H1 (cell line): ENCODE results near the gene COMMD8. TPM values are rescaled to one million over a fixed set of nuclear protein-coding genes. Genes with fewer than 3 reads are reported as not detected.

Source experiments
- CTCF ChIA-PET: fragments of 300-600 bp; sonication (Branson Sonifier 250); formaldehyde crosslinking; loops from one replicate; lab custom pipeline; 2021; ENCODE audit not compliant: partially characterized antibody; lab: Charles Lee
- POLR2A ChIA-PET: fragments of 300-600 bp; sonication (Branson Sonifier 250); formaldehyde crosslinking; loops from one replicate; lab custom pipeline; 2021; ENCODE audit warnings: inconsistent platforms; ENCODE audit not compliant: partially characterized antibody; lab: Charles Lee
- DNase-seq, 2 experiments: peaks; one replicate each; pipeline versions ENCODE4 v3.0.0 to v3.0.0-alpha.2; 2010 to 2022; ENCODE audit warnings: low spot score in 2 of 2, low read depth in 1 of 2, mixed read lengths in 1 of 2
- FAIRE-seq: peaks from 2 replicates; lab custom pipeline; 2011; peaks lifted over from hg19 to GRCh38; lab: Jason Lieb, UNC
- H2AFZ ChIP-seq: 2 replicates; pipeline ENCODE4 v1.8.1; 2012; ENCODE audit warnings: low read length, inconsistent platforms
- H2AK5ac ChIP-seq: 2 replicates; pipeline ENCODE4 v1.6.1; 2013; ENCODE audit warnings: low read depth, low read length
- H2BK120ac ChIP-seq: replicated peaks from 2 replicates; pipeline ENCODE3; 2013; ENCODE audit warnings: low read depth, low read length, inconsistent platforms
- H2BK12ac ChIP-seq: 2 replicates; pipeline ENCODE4 v1.6.1; 2013; ENCODE audit warnings: low read depth, low read length
- H2BK15ac ChIP-seq: 2 replicates; pipeline ENCODE4 v1.6.1; 2013; ENCODE audit warnings: low read length
- H2BK20ac ChIP-seq: 2 replicates; pipeline ENCODE4 v1.6.1; 2013; ENCODE audit warnings: low read length
- H2BK5ac ChIP-seq: 2 replicates; pipeline ENCODE4 v1.6.1; 2013; ENCODE audit warnings: low read depth, low read length
- H3K14ac ChIP-seq: 2 replicates; pipeline ENCODE4 v1.6.1; 2013; ENCODE audit warnings: inconsistent platforms; ENCODE audit not compliant: insufficient read length
- H3K18ac ChIP-seq: 2 replicates; pipeline ENCODE4 v1.6.1; 2013; ENCODE audit warnings: low read length; ENCODE audit errors: extremely low read depth
- H3K23ac ChIP-seq: 2 replicates; pipeline ENCODE4 v1.6.1; 2013; ENCODE audit warnings: inconsistent platforms; ENCODE audit not compliant: insufficient read length
- H3K23me2 ChIP-seq: 2 replicates; pipeline ENCODE4 v1.6.1; 2013; ENCODE audit warnings: low read depth, low read length
- H3K27ac ChIP-seq: 2 replicates; pipeline ENCODE4 v1.6.1; 2011; ENCODE audit warnings: low read depth, low read length, inconsistent platforms
- H3K27me3 ChIP-seq, 4 experiments: replicated peaks in 1 of 4; 1 replicate in 1 of 4; 2 replicates in 3 of 4; pipeline versions ENCODE4 v1.6.1 to v1.8.1; 2011 to 2013; ENCODE audit warnings: low read length in 3 of 4, mild to moderate bottlenecking in 3 of 4, inconsistent platforms in 2 of 4, mixed read lengths in 2 of 4, moderate library complexity in 1 of 4; ENCODE audit not compliant: control insufficient read depth in 3 of 4, insufficient read depth in 3 of 4; ENCODE audit errors: extremely low read depth in 1 of 4
- H3K36me3 ChIP-seq, 4 experiments: 2 replicates each; pipeline versions ENCODE4 v1.6.1 to v1.8.1; 2011 to 2013; ENCODE audit warnings: mild to moderate bottlenecking in 4 of 4, low read length in 3 of 4, moderate library complexity in 2 of 4, control low read depth in 1 of 4, inconsistent platforms in 1 of 4; ENCODE audit not compliant: insufficient read depth in 4 of 4, control insufficient read depth in 2 of 4
- H3K4ac ChIP-seq: replicated peaks from 2 replicates; pipeline ENCODE3; 2013; ENCODE audit warnings: low read length, low read depth, mixed read lengths, inconsistent platforms; ENCODE audit not compliant: insufficient read length
- H3K4me1 ChIP-seq, 4 experiments: replicated peaks in 1 of 4; 1 replicate in 1 of 4; 2 replicates in 3 of 4; pipeline versions ENCODE4 v1.6.1 to v1.8.1; 2011 to 2013; ENCODE audit warnings: low read length in 3 of 4, inconsistent platforms in 2 of 4, mixed read lengths in 1 of 4; ENCODE audit not compliant: insufficient read depth in 4 of 4, control insufficient read depth in 3 of 4
- H3K4me2 ChIP-seq, 2 experiments: 2 replicates each; pipeline versions ENCODE4 v1.6.1 to v1.8.1; 2011 to 2013; ENCODE audit warnings: low read depth in 2 of 2, low read length in 2 of 2, control low read depth in 1 of 2, inconsistent platforms in 1 of 2, mild to moderate bottlenecking in 1 of 2; ENCODE audit not compliant: insufficient read depth in 1 of 2
- H3K4me3 ChIP-seq, 4 experiments: fragments of 200-600, 300-600 bp in 1 of 4; sonication (generic), shearing (Covaris generic), sonication (Bioruptor Twin) in 1 of 4; 2 replicates each; pipeline versions ENCODE4 v1.5.1 to v1.8.1; 2011 to 2016; ENCODE audit warnings: low read length in 4 of 4, low read depth in 3 of 4, control low read depth in 2 of 4, inconsistent platforms in 2 of 4, mild to moderate bottlenecking in 2 of 4, mixed read lengths in 1 of 4, moderate library complexity in 1 of 4; ENCODE audit not compliant: insufficient read depth in 2 of 4; ENCODE audit errors: extremely low read depth in 1 of 4
- H3K56ac ChIP-seq: replicated peaks from 2 replicates; pipeline ENCODE3; 2013; ENCODE audit warnings: low read depth, mild to moderate bottlenecking, mixed read lengths, low read length, inconsistent platforms; ENCODE audit not compliant: insufficient read length
- H3K79me1 ChIP-seq: 2 replicates; pipeline ENCODE4 v1.6.1; 2013; ENCODE audit warnings: low read depth, low read length, control low read depth
- H3K79me2 ChIP-seq, 2 experiments: 2 replicates each; pipeline versions ENCODE4 v1.6.1 to v1.8.1; 2012 to 2013; ENCODE audit warnings: low read length in 2 of 2, mild to moderate bottlenecking in 2 of 2, inconsistent platforms in 1 of 2; ENCODE audit not compliant: insufficient read depth in 2 of 2, control insufficient read depth in 1 of 2
- H3K9ac ChIP-seq, 4 experiments: replicated peaks in 1 of 4; 1 replicate in 1 of 4; 2 replicates in 3 of 4; pipeline versions ENCODE4 v1.6.1 to v1.8.1; 2011 to 2013; ENCODE audit warnings: low read depth in 3 of 4, low read length in 3 of 4, control low read depth in 2 of 4, mild to moderate bottlenecking in 2 of 4, moderate library complexity in 2 of 4, inconsistent platforms in 1 of 4; ENCODE audit errors: extremely low read depth in 1 of 4
- H3K9me3 ChIP-seq, 2 experiments: 2 replicates each; pipeline versions ENCODE4 v1.6.1 to v1.8.1; 2012 to 2013; ENCODE audit warnings: mild to moderate bottlenecking in 2 of 2, moderate library complexity in 2 of 2, control low read depth in 1 of 2, inconsistent platforms in 1 of 2, low read depth in 1 of 2, low read length in 1 of 2, mixed read lengths in 1 of 2; ENCODE audit not compliant: insufficient read depth in 2 of 2
- H4K20me1 ChIP-seq, 2 experiments: replicated peaks in 1 of 2; 2 replicates each; pipeline versions ENCODE3 to v1.8.1; 2011 to 2013; ENCODE audit warnings: inconsistent platforms in 2 of 2, low read length in 2 of 2, mild to moderate bottlenecking in 1 of 2; ENCODE audit not compliant: insufficient read depth in 2 of 2, control insufficient read depth in 1 of 2
- H4K5ac ChIP-seq: 2 replicates; pipeline ENCODE4 v1.6.1; 2013; ENCODE audit warnings: low read length, low read depth, mixed read lengths, inconsistent platforms; ENCODE audit not compliant: insufficient read length
- H4K8ac ChIP-seq: 2 replicates; pipeline ENCODE4 v1.8.0; 2013; ENCODE audit warnings: mild to moderate bottlenecking, moderate library complexity, low read length, inconsistent platforms; ENCODE audit not compliant: insufficient read depth; ENCODE audit errors: extremely low read depth
- H4K91ac ChIP-seq: replicated peaks from 2 replicates; pipeline ENCODE3; 2013; ENCODE audit warnings: low read length, mixed read lengths, inconsistent platforms; ENCODE audit not compliant: insufficient read length
- BRCA1 ChIP-seq: IDR thresholded peaks from 2 replicates; pipeline ENCODE4 v1.6.1; 2012; ENCODE audit warnings: low read depth, low read length, improper control_type of control experiment
- CBX8 ChIP-seq: fragments of 300-800, 300-1000 bp; sonication (generic); IDR thresholded peaks from 2 replicates; pipeline ENCODE4 v1.7.1; 2016; ENCODE audit warnings: low read depth, low read length, borderline replicate concordance
- CTBP2 ChIP-seq: IDR thresholded peaks from 2 replicates; pipeline ENCODE4 v1.7.0; 2011; ENCODE audit warnings: borderline replicate concordance, mild to moderate bottlenecking, moderate library complexity, mixed read lengths, low read length; ENCODE audit not compliant: insufficient read depth, insufficient read length
- KDM5A ChIP-seq: fragments of 200-600 bp; IDR thresholded peaks from 2 replicates; pipeline ENCODE4 v1.7.1; 2012; ENCODE audit warnings: mild to moderate bottlenecking, low read length, inconsistent platforms, mixed read lengths
- RNF2 ChIP-seq: fragments of 200-900, 300-1000 bp; sonication (generic); IDR thresholded peaks from 2 replicates; pipeline ENCODE4 v1.7.1; 2016; ENCODE audit warnings: borderline replicate concordance, low read depth, mild to moderate bottlenecking, antibody characterized with exemption, low read length; ENCODE audit not compliant: poor library complexity, severe bottlenecking; ENCODE audit errors: missing control alignments
- SIRT6 ChIP-seq: IDR thresholded peaks from one replicate; pipeline ENCODE4 v1.7.1; 2012; ENCODE audit warnings: low read length, inconsistent platforms
- WGBS, 2 experiments: shearing (Covaris generic) in 1 of 2; methylation state at CpG; one replicate each; pipeline versions ENCODE4 v1.1.6 to v1.1.7; 2013 to 2015; ENCODE audit warnings: low lambda C conversion rate in 2 of 2, mixed read lengths in 2 of 2, inconsistent platforms in 1 of 2, low coverage in 1 of 2, missing lambda C conversion rate in 1 of 2; ENCODE audit not compliant: insufficient replicate concordance in 2 of 2, insufficient coverage in 1 of 2, insufficient read length in 1 of 2; ENCODE audit errors: extremely low coverage in 1 of 2, missing lambda C conversion rate in 1 of 2; 5-methylcytosine and 5-hydroxymethylcytosine counted together
- polyA plus RNA-seq, 7 experiments: library from polyadenylated mRNA; depleted of rRNA in 3 of 7; stranded (reverse) in 5 of 7; unstranded in 2 of 7; fragments of >200 nt in 5 of 7; fragments of 200-250 nt in 2 of 7; gene quantifications; 1 replicate in 5 of 7; 2 replicates in 1 of 7; 4 replicates in 1 of 7; pipeline versions ENCODE4 v1.2.1 to v1.2.3, GENCODE V29; 2011 to 2013; ENCODE audit warnings: missing spikeins in 2 of 7, mixed read lengths in 2 of 7
- total RNA-seq: library from RNA; stranded (reverse); fragmentation: NEBNext Ultra II Directional; extraction: Animal tissue kit (Norgen Biotek cat#: 25700); gene quantifications from 2 replicates; pipeline ENCODE4 v1.2.1, GENCODE V29; 2021
- TF ChIP-seq, protein P1 (sequence below): IDR thresholded peaks from 2 replicates; pipeline ENCODE4 v1.6.1; 2011; ENCODE audit warnings: low read length, improper control_type of control experiment

COMMD8 gene
- total and polyA plus RNA-seq, 2 of the 8 experiments (the other 6 are each of a cell fraction or from before 2014, with no cell fraction given), result 1.6 to 7.2 TPM

GRCh38 chr4:47505147-47505546, 41.6 kb upstream of the COMMD8 start:
- Histone ChIP-seq H3K79me2 (no peaks in the 10 kb centered on the region), H3K27me3 (peaks cover 0 to 1% (median 0%) of the 10 kb centered on the region in 4 experiments; a peak in 1 of 7 replicates), H3K36me3 (no peaks in the 10 kb centered on the region), H2AFZ (no peak overlapping the region), H4K20me1 (no peaks in the 10 kb centered on the region), H3K4me2 (no peak overlapping the region), H3K23me2 (no peaks in the 10 kb centered on the region; the same call in 1 of the 2 replicates), H3K4ac (no peak overlapping the region), H3K9me3 (no peaks in the 10 kb centered on the region), H2BK5ac (no peak overlapping the region), H3K27ac (no peak overlapping the region), H3K14ac (no peak overlapping the region), H3K23ac (no peak overlapping the region), H3K9ac (no peak overlapping the region), H4K5ac (no peak overlapping the region), H3K56ac (no peak overlapping the region), H3K4me1 (peaks cover 0 to 5% (median 0%) of the 10 kb centered on the region in 4 experiments; a peak in 1 of 7 replicates), H2BK20ac (no peak overlapping the region), H3K4me3 (no peak overlapping the region), H3K18ac (no peak overlapping the region), H2BK15ac (no peak overlapping the region), H2BK120ac (no peak overlapping the region), H4K91ac (no peak overlapping the region), H2BK12ac (no peak overlapping the region), H3K79me1 (no peaks in the 10 kb centered on the region), H4K8ac (no peak overlapping the region), H2AK5ac (no peak overlapping the region)
- ChIA-PET POLR2A (interaction anchor here (1.3 kb wide), 1 partner anchor 11 kb away, joined by 3 read pairs; no protein-coding TSS in a partner anchor), CTCF (no interaction called here)
- 93% methylated on average over 3 of the region's 3 CpGs; no CpG with 5 or more reads in 1 of the 2 experiments for WGBS, 2 experiments
- FAIRE-seq, result no peak
- DNase-seq, result no peak
- no peak for TF ChIP-seq KDM5A
- no peak for TF ChIP-seq RNF2
- TF ChIP-seq BRCA1, result no peak
- TF ChIP-seq SIRT6, result no peak
- TF ChIP-seq, protein P1, sequence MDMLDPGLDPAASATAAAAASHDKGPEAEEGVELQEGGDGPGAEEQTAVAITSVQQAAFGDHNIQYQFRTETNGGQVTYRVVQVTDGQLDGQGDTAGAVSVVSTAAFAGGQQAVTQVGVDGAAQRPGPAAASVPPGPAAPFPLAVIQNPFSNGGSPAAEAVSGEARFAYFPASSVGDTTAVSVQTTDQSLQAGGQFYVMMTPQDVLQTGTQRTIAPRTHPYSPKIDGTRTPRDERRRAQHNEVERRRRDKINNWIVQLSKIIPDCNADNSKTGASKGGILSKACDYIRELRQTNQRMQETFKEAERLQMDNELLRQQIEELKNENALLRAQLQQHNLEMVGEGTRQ, result no peak
- TF ChIP-seq CTBP2, result no peak
- TF ChIP-seq CBX8, result no peak
